ENCODE data around the gene TLE4.
"Not testable (repeated sequence)": the region's sequence is repeated elsewhere in the genome, so short reads cannot be mapped to it uniquely, and the experiment has no call there.

Gene TLE4

GRCh38 chr9:79633558-79633957 is 61.8 kb downstream of the TLE4 start:
- Mint-ChIP-seq H3K4me3 (peak overlapping the region; percentile 17 to 46), H3K9me3 (peaks cover 5 to 9% of the 10 kb centered on the region in 2 donors), H3K27ac (peak overlapping the region; percentile 49 to 87), H3K4me1 (peaks cover 90% of the 10 kb centered on the region), H3K27me3 (no peaks in the 10 kb centered on the region)
- DNase-seq (no peak), ATAC-seq (no peak)

DNA sequence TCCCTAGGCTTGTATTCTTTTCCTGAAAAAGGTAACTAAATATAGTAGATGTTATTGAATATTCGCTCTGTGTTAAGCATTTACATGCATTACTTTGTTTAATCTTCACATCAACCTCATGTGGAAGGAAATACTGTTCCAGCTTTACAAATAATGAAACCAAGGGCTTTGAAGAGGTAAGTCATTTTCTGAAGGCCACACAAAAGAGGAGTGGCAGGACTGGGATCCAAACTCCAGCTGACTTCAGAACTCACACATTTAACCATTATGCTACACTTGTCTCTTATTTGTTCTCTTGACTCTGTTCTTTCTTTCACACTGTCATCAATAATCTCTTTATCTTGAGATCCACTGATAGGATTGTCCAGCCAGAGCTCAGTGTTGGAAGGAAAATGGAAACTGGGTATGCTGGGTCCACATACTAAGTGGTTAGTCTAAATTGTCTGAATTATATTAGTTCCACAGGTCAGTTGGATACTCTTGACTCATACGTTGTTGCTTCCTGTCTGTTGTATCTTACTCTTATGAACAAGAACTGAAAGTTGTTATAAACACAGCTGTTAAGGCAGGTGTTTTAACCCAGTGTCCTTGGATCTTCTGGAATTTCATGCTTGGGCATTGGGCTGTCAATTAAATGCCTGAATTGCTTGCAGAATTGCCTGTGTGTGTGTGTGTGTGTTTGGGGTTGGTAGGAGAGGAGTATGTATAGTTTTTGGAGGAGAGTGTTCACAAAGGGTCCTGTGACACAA is 65.6 kb downstream of the TLE4 start:
- ATAC-seq, result peak; percentile 46
- no peak for DNase-seq
- H3K27ac Mint-ChIP-seq, result peak overlapping the region in 1 of 2 donors; percentile 73
- peaks cover 10 to 14% of the 10 kb centered on the region in 2 donors for H3K9me3 Mint-ChIP-seq
- peaks cover 83% of the 10 kb centered on the region for H3K4me1 Mint-ChIP-seq
- H3K4me3 Mint-ChIP-seq, result no peak overlapping the region
- no peaks in the 10 kb centered on the region for H3K27me3 Mint-ChIP-seq

GRCh38 chr9:79638806-79639205 is 67.0 kb downstream of the TLE4 start:
- ATAC-seq, result no peak
- no peak overlapping the region for H3K4me3 Mint-ChIP-seq
- peaks cover 21 to 22% of the 10 kb centered on the region in 2 donors for H3K9me3 Mint-ChIP-seq
- peaks cover 68% of the 10 kb centered on the region for H3K4me1 Mint-ChIP-seq
- no peak overlapping the region for H3K27ac Mint-ChIP-seq
- no peak for DNase-seq
- H3K27me3 Mint-ChIP-seq, result no peaks in the 10 kb centered on the region

DNA sequence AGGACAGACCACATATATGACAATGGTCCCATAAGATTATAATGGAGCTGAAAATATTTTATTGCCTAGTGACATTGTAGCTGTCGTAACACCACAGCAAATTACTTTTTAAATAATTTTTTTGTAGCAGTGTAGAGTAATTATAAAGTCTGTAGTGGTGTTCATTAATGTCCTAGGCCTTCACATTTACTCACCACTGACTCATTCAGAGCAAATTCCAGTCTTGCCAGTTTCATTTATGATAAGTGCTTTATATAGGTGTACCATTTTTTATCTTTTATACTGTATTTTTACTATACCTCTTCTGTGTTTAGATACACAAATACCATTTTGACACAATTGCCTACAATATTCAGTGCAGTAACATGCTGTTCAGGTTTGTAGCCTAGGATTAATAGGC is 67.6 kb downstream of the TLE4 start:
- Mint-ChIP-seq H3K27ac (no peak overlapping the region), H3K27me3 (no peaks in the 10 kb centered on the region), H3K4me3 (no peak overlapping the region), H3K9me3 (peaks cover 26 to 27% of the 10 kb centered on the region in 2 donors), H3K4me1 (peaks cover 67% of the 10 kb centered on the region)
- DNase-seq, result no peak
- no peak for ATAC-seq

DNA sequence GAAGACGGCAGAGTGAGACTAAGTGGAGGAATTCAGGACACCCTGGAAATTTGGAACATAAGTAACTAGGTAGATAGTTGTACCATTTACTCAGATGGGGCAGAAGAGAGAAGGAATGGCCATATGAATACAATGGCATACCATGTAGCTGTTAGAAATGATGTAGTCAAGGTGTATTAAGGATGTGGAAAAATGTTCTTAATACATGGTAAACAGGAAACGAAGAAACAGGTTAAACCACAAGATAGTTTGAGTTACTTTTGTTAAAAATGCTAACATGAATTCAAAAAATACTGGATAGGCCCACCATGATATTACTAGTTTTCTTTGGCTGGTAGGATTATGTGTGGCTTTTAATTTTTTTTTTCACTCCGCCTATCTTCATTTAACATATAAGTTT is 68.3 kb downstream of the TLE4 start:
- not testable (repeated sequence) for ATAC-seq, H3K4me3 Mint-ChIP-seq, H3K27me3 Mint-ChIP-seq, DNase-seq
- Mint-ChIP-seq H3K4me1 (peaks cover 60% of the 10 kb centered on the region), H3K9me3 (peaks cover 26 to 34% of the 10 kb centered on the region in 2 donors), H3K27ac (peak overlapping the region in 1 of 2 donors; percentile 93)

DNA sequence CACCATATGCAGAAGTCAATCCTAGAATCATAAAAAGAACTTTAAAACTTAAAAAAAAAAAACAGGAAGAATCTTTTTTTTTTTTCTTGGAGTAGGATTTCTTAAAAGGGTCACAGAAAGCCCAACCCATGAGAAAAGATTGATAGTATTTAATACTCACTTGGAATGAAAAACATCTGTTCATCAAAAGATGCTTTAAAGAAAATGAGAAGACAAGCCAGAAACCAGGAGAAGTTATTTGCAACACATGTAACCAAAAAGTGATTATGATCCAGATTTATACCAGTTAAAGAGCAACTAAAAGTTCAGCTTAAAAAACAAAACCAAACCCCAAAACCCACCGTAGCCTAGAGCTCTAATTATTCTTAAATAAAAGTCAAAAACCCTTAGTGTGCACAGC is 69.3 kb downstream of the TLE4 start:
- no peak for DNase-seq
- H3K9me3 Mint-ChIP-seq, result peaks cover 26 to 38% of the 10 kb centered on the region in 2 donors
- H3K27me3 Mint-ChIP-seq, result no peaks in the 10 kb centered on the region
- H3K4me3 Mint-ChIP-seq, result no peak overlapping the region
- peaks cover 51% of the 10 kb centered on the region for H3K4me1 Mint-ChIP-seq
- H3K27ac Mint-ChIP-seq, result no peak overlapping the region
- no peak for ATAC-seq

DNA sequence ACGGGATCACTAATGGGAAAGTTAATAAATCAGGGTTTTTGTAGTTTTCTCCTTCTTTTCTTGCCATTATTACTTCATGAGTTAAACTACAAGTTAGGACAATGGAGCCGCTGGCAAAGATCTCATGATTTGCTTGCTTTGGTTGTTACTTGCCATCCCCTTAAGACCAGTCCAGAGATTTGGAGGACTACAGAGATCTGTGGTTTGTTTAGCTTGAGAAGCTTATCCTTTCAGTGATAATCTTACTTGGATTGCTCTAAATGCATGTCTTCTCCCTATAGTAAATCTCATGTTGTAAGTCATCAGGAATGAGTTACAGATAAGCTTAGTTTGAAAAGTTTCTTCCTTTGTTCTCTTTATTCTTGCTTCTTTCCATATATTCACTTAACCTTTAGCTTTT is 70.9 kb downstream of the TLE4 start:
- Mint-ChIP-seq H3K27me3 (no peaks in the 10 kb centered on the region), H3K9me3 (peaks cover 23 to 34% of the 10 kb centered on the region in 2 donors), H3K4me3 (no peak overlapping the region), H3K4me1 (peaks cover 38% of the 10 kb centered on the region), H3K27ac (no peak overlapping the region)
- no peak for ATAC-seq
- DNase-seq, result no peak

- H3K9me3 Mint-ChIP-seq, result peaks cover 16 to 24% of the 10 kb centered on the region in 2 donors
- ATAC-seq (no peak), DNase-seq (no peak)
- no peaks in the 10 kb centered on the region for H3K27me3 Mint-ChIP-seq
- H3K27ac Mint-ChIP-seq, result no peak overlapping the region
- no peak overlapping the region for H3K4me3 Mint-ChIP-seq
- H3K4me1 Mint-ChIP-seq, result peaks cover 24% of the 10 kb centered on the region
These were observed 72.3 kb downstream of the TLE4 start for GRCh38 chr9:79644048-79644447.

GRCh38 chr9:79644601-79645000 is 72.8 kb downstream of the TLE4 start:
- Mint-ChIP-seq H3K4me3 (no peak overlapping the region), H3K4me1 (peaks cover 20% of the 10 kb centered on the region), H3K27ac (no peak overlapping the region), H3K9me3 (peaks cover 16 to 23% of the 10 kb centered on the region in 2 donors), H3K27me3 (no peaks in the 10 kb centered on the region)
- no peak for ATAC-seq
- DNase-seq, result no peak

DNA sequence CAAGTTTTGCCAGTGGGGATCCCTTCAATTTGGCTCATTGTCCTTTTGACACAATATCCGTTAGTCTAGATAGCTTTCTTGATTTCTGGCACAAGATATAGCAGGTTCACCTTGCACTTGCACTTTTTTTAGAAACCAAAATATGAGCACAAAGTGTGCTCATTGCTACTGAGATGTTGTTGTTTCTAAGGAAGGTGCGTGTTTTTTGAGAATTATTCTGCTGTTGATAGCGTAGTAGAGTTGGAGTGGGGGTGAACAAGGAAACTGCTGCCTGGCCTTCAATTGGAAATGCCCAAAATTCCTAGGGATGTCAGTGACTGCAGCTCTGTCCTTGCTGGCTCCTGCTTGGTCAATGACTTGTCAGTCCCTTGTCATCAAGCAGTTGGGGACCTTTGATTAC is 73.3 kb downstream of the TLE4 start:
- H3K27me3 Mint-ChIP-seq, result no peaks in the 10 kb centered on the region
- DNase-seq (no peak), ATAC-seq (no peak)
- no peak overlapping the region for H3K27ac Mint-ChIP-seq
- H3K4me1 Mint-ChIP-seq, result peaks cover 18% of the 10 kb centered on the region
- peaks cover 16 to 23% of the 10 kb centered on the region in 2 donors for H3K9me3 Mint-ChIP-seq
- H3K4me3 Mint-ChIP-seq, result no peak overlapping the region

DNA sequence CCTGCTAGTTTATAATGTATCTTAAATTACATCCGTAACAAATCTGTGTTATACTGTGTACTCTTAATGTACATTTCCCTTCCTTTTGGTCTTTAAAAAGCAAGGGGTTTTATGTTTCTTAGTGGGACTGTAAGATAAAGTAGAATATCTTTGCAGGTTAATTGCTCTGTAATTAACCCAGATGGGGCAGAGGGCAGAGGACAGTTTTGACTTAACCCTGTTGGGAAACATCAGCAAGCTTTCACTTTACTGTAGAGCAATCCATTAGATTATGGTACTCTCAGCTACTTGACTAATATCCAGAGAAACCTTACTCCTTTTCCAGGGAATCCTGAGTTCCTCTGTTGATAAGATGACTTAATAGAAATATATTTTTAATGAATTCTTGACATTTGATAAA is 74.3 kb downstream of the TLE4 start:
- Mint-ChIP-seq H3K27ac (no peak overlapping the region), H3K9me3 (peaks cover 16 to 23% of the 10 kb centered on the region in 2 donors), H3K4me1 (peaks cover 18% of the 10 kb centered on the region), H3K27me3 (no peaks in the 10 kb centered on the region), H3K4me3 (no peak overlapping the region)
- DNase-seq (no peak), ATAC-seq (no peak)

DNA sequence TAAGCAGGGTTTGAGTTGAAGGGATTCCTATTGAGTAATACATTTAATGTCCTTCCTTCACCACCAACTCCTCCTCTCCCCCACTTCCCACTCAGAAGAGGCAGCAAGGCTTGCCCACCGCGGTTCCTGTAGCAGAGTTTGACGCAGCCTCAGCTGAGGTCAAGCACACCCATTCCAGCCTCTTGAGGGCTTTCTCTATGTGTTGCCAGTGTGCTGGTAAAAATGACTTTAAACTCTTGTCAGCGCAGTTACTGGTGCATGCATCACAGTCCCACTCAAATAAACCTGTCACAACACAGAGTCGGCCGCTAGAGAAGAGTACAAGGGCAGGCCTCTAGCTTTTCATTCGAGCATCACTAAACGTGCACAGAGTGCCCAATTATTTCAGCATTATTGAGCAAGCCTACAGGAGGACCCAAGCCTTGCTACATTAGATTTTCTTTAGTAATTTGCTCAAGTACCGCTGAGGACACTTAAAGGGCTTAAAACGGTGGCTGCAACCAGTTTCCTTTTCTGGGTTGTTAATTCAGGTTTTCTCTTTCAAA is 79.6 kb downstream of the TLE4 start:
- ATAC-seq (no peak), DNase-seq (no peak)
- Mint-ChIP-seq H3K27me3 (no peaks in the 10 kb centered on the region), H3K9me3 (no peaks in the 10 kb centered on the region), H3K4me1 (peaks cover 16% of the 10 kb centered on the region), H3K27ac (no peak overlapping the region), H3K4me3 (no peak overlapping the region)

DNA sequence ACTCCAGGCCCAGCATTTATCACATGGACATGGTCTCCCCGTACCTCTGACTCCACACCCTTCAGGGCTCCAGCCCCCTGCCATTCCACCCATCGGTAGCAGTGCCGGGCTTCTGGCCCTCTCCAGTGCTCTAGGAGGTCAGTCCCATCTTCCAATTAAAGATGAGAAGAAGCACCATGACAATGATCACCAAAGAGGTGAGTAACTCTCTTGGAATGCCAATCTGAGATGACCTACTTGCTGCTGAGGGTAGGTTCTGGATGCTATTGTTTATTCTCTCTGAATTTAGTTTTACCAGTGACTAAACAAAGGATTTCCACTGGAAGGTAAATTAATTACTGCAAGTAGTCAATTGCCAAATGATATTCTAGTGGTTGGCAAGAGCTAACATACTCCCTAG is 80.8 kb downstream of the TLE4 start:
- DNase-seq (no peak), ATAC-seq (no peak)
- peaks cover 23% of the 10 kb centered on the region for H3K4me1 Mint-ChIP-seq
- no peak overlapping the region for H3K4me3 Mint-ChIP-seq
- no peaks in the 10 kb centered on the region for H3K27me3 Mint-ChIP-seq
- no peaks in the 10 kb centered on the region for H3K9me3 Mint-ChIP-seq
- no peak overlapping the region for H3K27ac Mint-ChIP-seq

DNA sequence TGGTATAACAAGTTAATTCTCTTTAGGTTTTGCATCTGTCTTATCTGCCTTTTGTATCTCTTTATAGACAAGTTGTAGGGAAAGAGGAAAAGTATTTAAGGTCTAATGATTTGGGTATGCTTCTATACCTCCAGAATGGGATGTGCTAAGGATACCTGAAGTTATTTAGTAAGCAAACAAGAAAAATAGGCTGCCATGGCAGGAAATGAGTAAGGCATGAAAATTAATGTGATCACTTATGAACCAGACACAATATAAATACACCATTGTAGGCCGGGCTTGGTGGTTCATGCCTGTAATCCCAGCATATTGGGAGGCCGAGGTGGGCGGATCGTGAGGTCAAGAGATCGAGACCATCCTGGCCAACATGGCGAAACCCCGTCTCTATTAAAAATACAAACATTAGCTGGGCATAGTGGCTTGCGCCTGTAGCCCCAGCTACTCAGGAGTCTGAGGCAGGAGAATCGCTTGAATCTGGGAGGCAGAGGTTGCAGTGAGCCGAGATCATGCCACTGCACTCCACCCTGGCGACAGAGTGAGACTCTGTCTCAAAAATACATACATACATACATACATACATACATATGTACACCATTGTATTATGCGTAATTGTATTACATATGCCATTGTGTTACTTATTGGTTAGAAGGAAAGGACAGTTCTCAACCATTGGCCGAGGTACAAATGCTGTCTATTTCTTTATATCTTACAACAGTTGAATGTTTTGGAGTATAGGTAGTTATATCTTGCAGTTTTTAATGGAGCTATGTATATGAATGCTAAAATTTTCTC is 83.0 kb downstream of the TLE4 start:
- H3K27ac Mint-ChIP-seq, ATAC-seq, H3K9me3 Mint-ChIP-seq, H3K27me3 Mint-ChIP-seq, DNase-seq, H3K4me3 Mint-ChIP-seq: not testable (repeated sequence)
- H3K4me1 Mint-ChIP-seq, result peaks cover 36% of the 10 kb centered on the region

DNA sequence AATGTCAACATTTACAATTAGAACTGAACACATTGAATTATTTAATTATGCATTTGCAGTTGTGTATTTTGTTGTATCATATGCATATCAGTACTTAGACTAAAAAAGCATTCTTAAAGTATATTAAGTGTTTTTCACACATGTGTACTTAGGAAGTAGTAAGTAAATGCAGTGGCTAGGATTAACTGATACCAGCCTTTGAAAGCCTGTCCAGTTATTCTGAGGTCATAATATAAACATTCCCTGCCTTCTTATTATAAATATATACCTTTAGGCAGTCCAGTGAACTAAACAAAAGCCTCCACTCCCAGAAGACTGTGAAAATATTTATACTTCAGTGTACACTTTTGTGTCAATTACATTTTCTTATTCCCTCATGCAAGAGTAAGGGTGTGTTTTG is 83.8 kb downstream of the TLE4 start:
- Mint-ChIP-seq H3K4me3 (no peak overlapping the region), H3K27me3 (no peaks in the 10 kb centered on the region), H3K9me3 (no peaks in the 10 kb centered on the region), H3K27ac (no peak overlapping the region), H3K4me1 (peaks cover 29% of the 10 kb centered on the region)
- ATAC-seq (no peak), DNase-seq (no peak)

GRCh38 chr9:79656169-79656568 is 84.4 kb downstream of the TLE4 start:
- H3K4me1 Mint-ChIP-seq, result peaks cover 25% of the 10 kb centered on the region
- H3K27me3 Mint-ChIP-seq, result no peaks in the 10 kb centered on the region
- H3K9me3 Mint-ChIP-seq, result no peaks in the 10 kb centered on the region
- no peak for ATAC-seq
- H3K4me3 Mint-ChIP-seq, result no peak overlapping the region
- no peak for DNase-seq
- no peak overlapping the region for H3K27ac Mint-ChIP-seq

Measured in stimulated activated naive CD8-positive, alpha-beta T cell treated with anti-CD3 and anti-CD28 coated beads, Interleukin-15, amount 100 ng/mL, for 72 hours (primary cell).